PC-9 (cell line): Measurements from ENCODE around the gene USE1. TPM values are rescaled to one million over a fixed set of nuclear protein-coding genes. Genes with fewer than 3 reads are reported as not detected.

Experiments used
- BruUV-seq: library from RNA; stranded (reverse); fragments of 400-500 nt; replicated peaks from 2 replicates; lab custom pipeline; 2021; lab: Mats Ljungman, UMichigan
- CTCF ChIA-PET: fragments of 300-600 bp; sonication (Branson Sonifier 250); formaldehyde crosslinking; loops from one replicate; lab custom pipeline; 2022; ENCODE audit warnings: antibody characterized with exemption; lab: Charles Lee
- POLR2A ChIA-PET: fragments of 300-600 bp; sonication (Branson Sonifier 250); formaldehyde crosslinking; loops from one replicate; lab custom pipeline; 2022; ENCODE audit warnings: antibody characterized with exemption; ENCODE audit not compliant: unreplicated experiment; lab: Charles Lee
- DNase-seq, 2 experiments: peaks; one replicate each; pipeline versions ENCODE4 v3.0.0 to v3.0.0-alpha.2; 2015 to 2022; ENCODE audit warnings: mixed read lengths in 1 of 2
- H2AFZ ChIP-seq: fragments of 200-600 bp; sonication (generic); 2 replicates; pipeline ENCODE4 v1.8.1; 2017; ENCODE audit warnings: antibody characterized with exemption
- H3F3A ChIP-seq: fragments of 200-600 bp; sonication (generic); 2 replicates; pipeline ENCODE4 v1.8.1; 2017; ENCODE audit warnings: antibody characterized with exemption, mild to moderate bottlenecking, low read depth; ENCODE audit not compliant: insufficient read depth
- H3K27ac ChIP-seq: fragments of 200-600 bp; sonication (generic); 2 replicates; pipeline ENCODE4 v1.6.1; 2016; ENCODE audit warnings: mixed run types
- H3K27me3 ChIP-seq: fragments of 200-600 bp; sonication (generic); 2 replicates; pipeline ENCODE4 v1.6.1; 2016; ENCODE audit warnings: low read depth, mixed run types; ENCODE audit not compliant: insufficient read depth
- H3K36me3 ChIP-seq: fragments of 200-600 bp; sonication (generic); 2 replicates; pipeline ENCODE4 v1.6.1; 2016; ENCODE audit warnings: low read depth, mixed run types
- H3K4me1 ChIP-seq: fragments of 200-600 bp; sonication (generic); replicated peaks from 2 replicates; pipeline ENCODE4 v1.6.1; 2016; ENCODE audit warnings: mixed run types; ENCODE audit not compliant: insufficient read depth
- H3K4me2 ChIP-seq: fragments of 200-600 bp; sonication (generic); 2 replicates; pipeline ENCODE4 v1.6.1; 2017; ENCODE audit warnings: mixed run types
- H3K4me3 ChIP-seq: fragments of 200-600 bp; sonication (generic); 2 replicates; pipeline ENCODE4 v1.6.1; 2016; ENCODE audit warnings: mixed run types
- H3K79me2 ChIP-seq: fragments of 200-600 bp; sonication (generic); 2 replicates; pipeline ENCODE4 v1.6.1; 2017; ENCODE audit warnings: low read depth, mixed run types
- H3K9me2 ChIP-seq: fragments of 200-600 bp; sonication (generic); 2 replicates; pipeline ENCODE4 v1.8.1; 2017; ENCODE audit warnings: mild to moderate bottlenecking; ENCODE audit not compliant: insufficient read depth
- H3K9me3 ChIP-seq: fragments of 200-600 bp; sonication (generic); 2 replicates; pipeline ENCODE4 v1.8.1; 2016; ENCODE audit warnings: low read depth; ENCODE audit not compliant: insufficient read depth
- H4K20me1 ChIP-seq: fragments of 200-600 bp; sonication (generic); 2 replicates; pipeline ENCODE4 v1.8.1; 2017; ENCODE audit not compliant: insufficient read depth
- CTCF ChIP-seq: fragments of 200-600 bp; sonication (generic); conservative IDR thresholded peaks from 2 replicates; pipeline ENCODE4 v1.6.1; 2017; ENCODE audit warnings: mixed run types, antibody characterized with exemption, mild to moderate bottlenecking, moderate library complexity
- EZH2 ChIP-seq: fragments of 200-600 bp; sonication (generic); IDR thresholded peaks from 2 replicates; pipeline ENCODE4 v1.8.0; 2017; ENCODE audit warnings: antibody characterized with exemption, low read depth
- intact Hi-C: fragments of 100-400 bp; cut with micrococcal nuclease; formaldehyde crosslinking; loops from one replicate; pipeline ENCODE4 v1.10.0; 2022; ENCODE audit not compliant: unreplicated experiment
- total RNA-seq: library from RNA; stranded (reverse); gene quantifications from 2 replicates; pipeline ENCODE4 v1.2.3, GENCODE V29; 2021

USE1 gene
- total RNA-seq, 1 experiment from 2014 or later: 19.8 TPM

- Histone ChIP-seq H3K9me3 (no peaks in the 10 kb centered on the region), H3K4me1 (peaks cover 18% of the 10 kb centered on the region), H3K79me2 (no peaks in the 10 kb centered on the region), H3K27ac (no peak overlapping the region), H3K4me2 (no peak overlapping the region), H4K20me1 (no peaks in the 10 kb centered on the region), H3K27me3 (no peaks in the 10 kb centered on the region), H3K4me3 (no peak overlapping the region), H3K9me2 (no peaks in the 10 kb centered on the region), H3K36me3 (no peaks in the 10 kb centered on the region), H2AFZ (no peak overlapping the region), H3F3A (peaks cover 17% of the 10 kb centered on the region)
- DNase-seq: no peak
- no TSS peak for BruUV-seq
- POLR2A ChIA-PET: interaction anchor here (0.6 kb wide), 1 partner anchor 33 kb away, joined by 4 read pairs; no protein-coding TSS in a partner anchor
- TF ChIP-seq CTCF (no peak), EZH2 (no peak)
- CTCF ChIA-PET: interaction anchor here (0.5 to 1.4 kb wide), 3 partner anchors 11 to 324 kb away, joined by 4 to 5 read pairs (median 4); no protein-coding TSS in a partner anchor
- intact Hi-C loops: loop anchor here (2.0 to 5.0 kb wide), 2 partner anchors 13 to 33 kb away; partner anchors contain the start of gene OCEL1
These were observed 44.8 kb downstream of the USE1 start for GRCh38 chr19:17259934-17260333.

- no peaks in the 10 kb centered on the region for H3K9me3 ChIP-seq
- no peak overlapping the region for H3K27ac ChIP-seq
- no peak overlapping the region for H3K4me3 ChIP-seq
- DNase-seq: peak; percentile 87 to 88
- no peaks in the 10 kb centered on the region for H4K20me1 ChIP-seq
- peak overlapping the region; percentile 70; the same call in 1 of the 2 replicates for H2AFZ ChIP-seq
- no peaks in the 10 kb centered on the region for H3K79me2 ChIP-seq
- H3K27me3 ChIP-seq: no peaks in the 10 kb centered on the region
- intact Hi-C loops: loop anchor here (2.0 to 5.0 kb wide), 2 partner anchors 14 to 34 kb away; partner anchors contain the start of gene OCEL1
- H3K4me1 ChIP-seq: peaks cover 20% of the 10 kb centered on the region
- peaks cover 18% of the 10 kb centered on the region; the same call in 1 of the 2 replicates for H3F3A ChIP-seq
- H3K9me2 ChIP-seq: no peaks in the 10 kb centered on the region
- TF ChIP-seq EZH2 (no peak), CTCF (peak; percentile 96)
- BruUV-seq: no TSS peak
- ChIA-PET POLR2A (no interaction called here), CTCF (interaction anchor here (0.7 to 1.4 kb wide), 2 partner anchors 10 to 12 kb away, joined by 5 read pairs; no protein-coding TSS in a partner anchor)
- H3K36me3 ChIP-seq: no peaks in the 10 kb centered on the region
- H3K4me2 ChIP-seq: peak overlapping the region; percentile 61
These were observed 45.7 kb downstream of the USE1 start for GRCh38 chr19:17260842-17261325.

- no peaks in the 10 kb centered on the region for H3K27me3 ChIP-seq
- no peak overlapping the region for H2AFZ ChIP-seq
- CTCF ChIA-PET: no interaction called here
- no peak overlapping the region for H3K27ac ChIP-seq
- H3K36me3 ChIP-seq: no peaks in the 10 kb centered on the region
- H3K4me3 ChIP-seq: no peak overlapping the region
- POLR2A ChIA-PET: no interaction called here
- no peak for DNase-seq
- H3K79me2 ChIP-seq: peaks cover 2% of the 10 kb centered on the region
- intact Hi-C loops: loop anchor here (5.0 kb wide), 1 partner anchor 35 kb away; the partner anchor contains the start of gene OCEL1
- no TSS peak for BruUV-seq
- H4K20me1 ChIP-seq: no peaks in the 10 kb centered on the region
- TF ChIP-seq CTCF (no peak), EZH2 (no peak)
- no peaks in the 10 kb centered on the region for H3K9me3 ChIP-seq
- H3K4me2 ChIP-seq: no peak overlapping the region
- peaks cover 27% of the 10 kb centered on the region for H3F3A ChIP-seq
- peaks cover 28% of the 10 kb centered on the region for H3K4me1 ChIP-seq
- H3K9me2 ChIP-seq: no peaks in the 10 kb centered on the region
These were observed 47.4 kb downstream of the USE1 start for GRCh38 chr19:17262557-17262956.
